Type B pancreatic cell (in vitro differentiated cells): ENCODE measurements around the gene UTP18. TPM values are rescaled to one million over a fixed set of nuclear protein-coding genes. Genes with fewer than 3 reads are reported as not detected.

Experiments used
- DNase-seq: peaks from one replicate; pipeline ENCODE4 v3.0.0; 2021; ENCODE audit warnings: mixed read lengths; ENCODE audit not compliant: unreplicated experiment; ENCODE audit errors: extremely low spot score
- H3K27ac Mint-ChIP-seq: 2 replicates; pipeline ENCODE4 v1.8.0; 2021; ENCODE audit warnings: mild to moderate bottlenecking, mixed read lengths
- H3K27me3 Mint-ChIP-seq: 2 replicates; pipeline ENCODE4 v1.8.0; 2021; ENCODE audit warnings: mixed read lengths
- H3K36me3 Mint-ChIP-seq: 2 replicates; pipeline ENCODE4 v1.8.0; 2021; ENCODE audit warnings: mixed read lengths
- H3K4me1 Mint-ChIP-seq: one replicate; pipeline ENCODE4 v1.8.0; 2021; ENCODE audit warnings: mixed read lengths; ENCODE audit not compliant: unreplicated experiment
- H3K4me3 Mint-ChIP-seq: 2 replicates; pipeline ENCODE4 v1.8.0; 2021; ENCODE audit warnings: mild to moderate bottlenecking, mixed read lengths
- H3K9me3 Mint-ChIP-seq: 2 replicates; pipeline ENCODE4 v1.8.0; 2021; ENCODE audit warnings: mixed read lengths
- total RNA-seq: library from RNA; stranded (reverse); gene quantifications from 2 replicates; pipeline ENCODE4 v1.2.1, GENCODE V29; 2021; ENCODE audit warnings: low replicate concordance
- TF ChIP-seq, protein P1 (sequence below): fragments of 200-600 bp; sonication (generic); conservative IDR thresholded peaks from 2 replicates; pipeline ENCODE4 v1.5.0; 2021; ENCODE audit warnings: antibody characterized with exemption, mild to moderate bottlenecking

UTP18 gene
- total RNA-seq, 1 donor from 2014 or later: 38.8 TPM

DNA sequence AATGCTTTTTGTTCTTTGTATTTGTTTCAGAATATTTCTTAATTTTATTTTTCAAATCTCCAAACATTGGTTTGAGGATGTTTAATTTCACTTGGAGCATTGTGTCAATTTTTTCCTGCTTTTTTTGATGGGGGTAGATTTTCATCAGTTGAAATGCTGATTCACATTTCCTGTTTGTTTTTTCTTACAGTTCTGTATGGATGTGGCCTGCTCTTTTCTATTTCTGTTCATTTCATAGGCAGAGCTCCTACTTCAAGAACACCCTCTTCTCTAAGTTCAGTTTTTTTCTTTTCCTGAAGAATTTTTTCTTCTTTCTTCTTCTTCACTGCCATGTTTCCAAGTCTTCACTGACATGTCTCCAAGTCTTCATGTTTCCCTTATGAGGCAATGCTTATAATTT, 9.3 kb upstream of the UTP18 start:
- Mint-ChIP-seq H3K27ac (no peak overlapping the region), H3K36me3 (peaks cover 48% of the 10 kb centered on the region), H3K4me3 (no peak overlapping the region), H3K9me3 (peaks cover 5% of the 10 kb centered on the region), H3K27me3 (no peaks in the 10 kb centered on the region), H3K4me1 (peaks cover 3% of the 10 kb centered on the region)
- TF ChIP-seq, protein P1, sequence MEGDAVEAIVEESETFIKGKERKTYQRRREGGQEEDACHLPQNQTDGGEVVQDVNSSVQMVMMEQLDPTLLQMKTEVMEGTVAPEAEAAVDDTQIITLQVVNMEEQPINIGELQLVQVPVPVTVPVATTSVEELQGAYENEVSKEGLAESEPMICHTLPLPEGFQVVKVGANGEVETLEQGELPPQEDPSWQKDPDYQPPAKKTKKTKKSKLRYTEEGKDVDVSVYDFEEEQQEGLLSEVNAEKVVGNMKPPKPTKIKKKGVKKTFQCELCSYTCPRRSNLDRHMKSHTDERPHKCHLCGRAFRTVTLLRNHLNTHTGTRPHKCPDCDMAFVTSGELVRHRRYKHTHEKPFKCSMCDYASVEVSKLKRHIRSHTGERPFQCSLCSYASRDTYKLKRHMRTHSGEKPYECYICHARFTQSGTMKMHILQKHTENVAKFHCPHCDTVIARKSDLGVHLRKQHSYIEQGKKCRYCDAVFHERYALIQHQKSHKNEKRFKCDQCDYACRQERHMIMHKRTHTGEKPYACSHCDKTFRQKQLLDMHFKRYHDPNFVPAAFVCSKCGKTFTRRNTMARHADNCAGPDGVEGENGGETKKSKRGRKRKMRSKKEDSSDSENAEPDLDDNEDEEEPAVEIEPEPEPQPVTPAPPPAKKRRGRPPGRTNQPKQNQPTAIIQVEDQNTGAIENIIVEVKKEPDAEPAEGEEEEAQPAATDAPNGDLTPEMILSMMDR: no peak
- no peak for DNase-seq

DNA sequence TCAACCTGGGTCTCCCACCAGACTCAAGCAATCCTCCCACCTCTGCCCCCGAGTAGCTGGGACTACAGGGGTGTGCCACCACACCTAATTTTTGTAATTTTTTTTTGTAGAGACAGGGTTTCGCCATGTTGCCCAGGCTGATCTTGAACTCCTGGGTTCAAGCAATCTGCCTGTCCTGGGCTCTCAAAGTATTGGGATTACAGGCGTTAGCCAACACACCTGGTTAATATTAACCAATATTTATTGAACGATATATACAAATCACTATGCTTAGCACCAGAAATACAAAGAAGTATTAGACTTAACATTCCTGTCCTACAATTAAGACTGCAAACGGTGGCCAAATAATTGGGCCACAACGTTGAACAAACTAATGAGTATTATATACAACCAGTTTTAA, 4.7 kb upstream of the UTP18 start:
- Mint-ChIP-seq H3K4me1 (peaks cover 30% of the 10 kb centered on the region), H3K27me3 (no peaks in the 10 kb centered on the region), H3K4me3 (peak overlapping the region; percentile 12), H3K27ac (peak overlapping the region; percentile 51), H3K36me3 (peaks cover 45% of the 10 kb centered on the region), H3K9me3 (peaks cover 5% of the 10 kb centered on the region)
- TF ChIP-seq, protein P1: no peak
- DNase-seq: no peak

DNA sequence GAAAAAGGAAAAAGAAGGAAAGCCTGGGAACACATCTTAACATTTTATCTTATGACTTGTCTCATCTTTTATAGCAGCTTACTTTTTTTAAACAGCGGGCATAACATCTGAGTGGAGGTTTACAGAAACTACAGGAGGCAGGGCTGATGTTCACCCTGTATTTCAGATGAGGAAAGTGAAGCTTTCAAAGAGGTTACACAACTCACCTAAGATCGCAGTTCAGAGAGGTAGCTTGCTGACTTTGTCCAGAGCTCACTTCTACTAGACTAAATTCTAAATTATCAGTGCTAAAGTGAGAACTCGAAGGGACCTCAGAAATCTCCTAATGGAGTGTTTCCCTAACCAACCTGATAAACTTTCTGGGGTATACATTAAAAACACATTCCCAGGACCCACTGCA, 4.2 kb upstream of the UTP18 start:
- Mint-ChIP-seq H3K9me3 (peaks cover 4% of the 10 kb centered on the region), H3K27ac (peak overlapping the region; percentile 51), H3K27me3 (no peaks in the 10 kb centered on the region), H3K4me3 (peak overlapping the region; percentile 12), H3K4me1 (peaks cover 30% of the 10 kb centered on the region), H3K36me3 (peaks cover 40% of the 10 kb centered on the region)
- TF ChIP-seq, protein P1: no peak
- DNase-seq: no peak

DNA sequence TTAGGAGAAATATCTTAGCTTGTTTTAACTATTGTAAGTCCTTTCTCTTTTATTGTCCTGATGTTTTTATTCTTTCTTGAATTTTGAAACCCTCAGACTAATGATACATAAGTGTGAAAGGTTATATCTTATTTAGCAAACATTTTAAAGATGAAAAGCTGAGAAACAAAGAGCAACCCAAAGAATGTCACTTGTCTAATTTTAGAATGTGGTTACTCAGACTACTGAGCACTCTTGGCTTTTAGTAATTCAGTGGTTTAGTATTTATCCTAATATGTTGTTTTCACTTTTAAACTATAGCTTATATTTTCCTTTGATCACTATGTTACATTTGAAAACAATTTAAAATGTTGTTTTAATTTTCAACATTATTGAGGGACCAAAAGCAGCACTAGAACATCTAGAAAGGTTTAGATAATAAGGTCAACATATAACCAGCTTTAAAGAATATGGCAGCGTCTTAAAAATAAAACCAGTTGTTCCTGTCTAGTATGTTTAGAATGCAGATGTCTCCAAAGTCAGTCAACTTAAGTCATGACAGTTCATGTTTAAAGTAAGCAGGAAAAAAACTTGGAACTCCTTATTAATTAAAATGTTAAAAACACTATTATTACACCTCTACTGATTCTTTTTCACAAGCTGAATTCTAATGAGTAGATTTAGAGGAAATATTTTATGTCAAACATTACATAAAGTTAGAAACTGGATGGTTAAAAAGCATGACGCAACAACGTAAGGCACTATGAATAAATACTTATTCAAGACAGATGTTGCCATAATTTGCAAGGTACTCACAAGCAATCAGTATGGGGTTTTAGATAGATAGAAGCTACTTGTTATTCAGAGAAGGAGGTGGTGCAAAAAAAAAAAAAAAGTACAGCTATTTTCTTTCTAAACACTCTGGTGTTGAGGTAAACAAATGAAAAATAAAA, 2.9 kb upstream of the UTP18 start:
- TF ChIP-seq, protein P1: no peak
- H3K27ac Mint-ChIP-seq: peak overlapping the region; percentile 93
- H3K4me3 Mint-ChIP-seq: peak overlapping the region; percentile 99
- H3K9me3 Mint-ChIP-seq: no peaks in the 10 kb centered on the region
- H3K27me3 Mint-ChIP-seq: no peaks in the 10 kb centered on the region
- peaks cover 40% of the 10 kb centered on the region for H3K4me1 Mint-ChIP-seq
- H3K36me3 Mint-ChIP-seq: peaks cover 35% of the 10 kb centered on the region
- no peak for DNase-seq

DNA sequence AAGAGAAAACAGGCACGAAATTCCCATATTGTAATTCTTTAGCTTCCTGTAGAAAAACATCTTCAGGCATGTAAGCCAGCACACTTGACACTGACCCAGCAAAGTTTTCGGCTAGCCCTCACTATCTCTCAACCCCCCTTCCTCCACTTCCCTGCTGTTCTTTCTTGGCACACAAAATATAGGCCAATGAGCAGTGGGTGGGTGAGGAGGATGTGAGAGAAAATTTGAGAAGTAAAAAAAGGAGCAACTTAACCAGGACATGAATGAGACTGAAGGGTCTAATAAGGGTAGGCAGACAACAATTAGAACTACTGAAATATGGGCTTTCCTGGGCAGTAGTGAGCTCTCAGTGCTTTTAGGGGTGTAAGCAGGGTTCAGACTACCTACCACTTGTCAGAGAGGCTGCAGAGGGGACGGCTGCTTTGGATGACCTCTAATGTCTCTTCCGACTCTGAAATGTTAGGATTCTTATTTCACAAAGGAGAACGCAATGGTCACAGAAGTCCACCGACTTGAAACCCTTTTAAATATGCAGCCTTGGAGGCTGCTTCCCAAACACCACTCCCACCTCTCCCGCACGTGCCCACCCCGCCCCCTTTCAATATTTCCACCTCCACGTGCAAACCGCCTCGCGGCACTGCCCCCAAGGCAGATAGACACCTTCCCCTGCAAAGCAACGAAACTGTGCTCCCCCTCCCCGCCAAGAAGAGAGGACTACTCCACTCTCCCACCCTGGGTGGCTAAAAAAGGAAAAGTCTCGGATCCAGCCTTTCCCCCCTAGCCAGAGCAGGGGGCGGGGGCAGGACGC, 1.4 kb upstream of the UTP18 start:
- Mint-ChIP-seq H3K4me1 (peaks cover 47% of the 10 kb centered on the region), H3K36me3 (peaks cover 30% of the 10 kb centered on the region)
- TF ChIP-seq, protein P1: no peak

More for the DNA sequence above, 1.4 kb upstream of the UTP18 start:
- peak overlapping the region; percentile 93 for H3K27ac Mint-ChIP-seq
- no peaks in the 10 kb centered on the region for H3K27me3 Mint-ChIP-seq
- no peak for DNase-seq
- H3K4me3 Mint-ChIP-seq: peak overlapping the region; percentile 99
- no peaks in the 10 kb centered on the region for H3K9me3 Mint-ChIP-seq
